ENCODE results near the gene MYADML2.

Gene MYADML2

GRCh38 chr17:81890447-81891302 is 56.4 kb downstream of the MYADML2 start:
- DNase-seq, result peak; percentile 23

Measured in activated CD4-positive, alpha-beta T cell treated with anti-CD3 and anti-CD28 coated beads, Interleukin-2, amount 50 U/mL, for 16 hours (primary cell).